GM19397 (cell line): ENCODE measurements around the gene SCART1.
"Not testable (repeated sequence)": the region's sequence is repeated elsewhere in the genome, so short reads cannot be mapped to it uniquely, and the experiment has no call there.

Experiments
- ATAC-seq: cut with Tn5 transposase; IDR thresholded peaks from one replicate; pipeline ENCODE4 v1.9.1; 2021; ENCODE audit warnings: mild to moderate bottlenecking, moderate library complexity; ENCODE audit not compliant: unreplicated experiment

The SCART1 gene

GRCh38 chr10:133469205-133469604 lies 15.5 kb downstream of the SCART1 start:
- ATAC-seq = not testable (repeated sequence)

DNA sequence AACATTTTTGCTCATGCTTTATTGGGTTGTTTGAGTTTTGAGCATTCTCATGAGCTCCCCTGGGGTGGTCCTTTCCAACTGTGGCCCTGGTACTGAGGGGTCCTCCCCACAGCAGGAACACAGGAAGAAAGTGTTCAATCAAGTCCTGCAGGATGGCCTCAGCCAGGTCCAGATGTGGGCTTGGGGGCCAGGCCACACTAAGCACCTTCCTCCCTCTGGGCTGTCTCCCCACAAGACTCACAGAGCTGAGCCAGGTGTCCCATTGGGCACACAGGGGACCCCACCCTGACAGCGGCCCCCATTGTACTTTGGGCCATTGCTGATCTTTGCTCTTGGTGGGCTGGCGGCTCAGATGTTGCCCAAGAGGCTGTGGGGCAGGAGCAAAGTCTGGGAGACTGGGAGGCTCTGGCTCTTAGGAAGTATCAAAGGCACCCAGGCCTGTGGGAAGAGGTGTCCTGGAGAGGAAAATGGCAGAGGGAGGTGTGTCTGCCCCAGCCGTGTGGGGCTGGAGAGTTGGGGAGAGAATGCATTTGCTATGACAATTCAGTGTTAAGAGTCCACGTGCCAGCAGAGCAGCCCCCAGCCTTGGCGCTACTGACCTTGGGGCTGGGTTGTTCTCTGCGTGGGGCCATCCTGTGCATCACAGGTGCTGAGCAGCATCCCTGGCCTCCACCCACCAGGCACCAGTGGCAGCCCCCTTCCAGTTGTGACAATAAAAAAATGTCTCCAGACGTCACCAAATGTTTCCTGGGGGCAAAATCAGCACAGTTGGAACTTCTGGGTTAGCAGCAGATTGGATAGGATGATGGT lies 17.8 kb downstream of the SCART1 start:
- ATAC-seq = no peak

DNA sequence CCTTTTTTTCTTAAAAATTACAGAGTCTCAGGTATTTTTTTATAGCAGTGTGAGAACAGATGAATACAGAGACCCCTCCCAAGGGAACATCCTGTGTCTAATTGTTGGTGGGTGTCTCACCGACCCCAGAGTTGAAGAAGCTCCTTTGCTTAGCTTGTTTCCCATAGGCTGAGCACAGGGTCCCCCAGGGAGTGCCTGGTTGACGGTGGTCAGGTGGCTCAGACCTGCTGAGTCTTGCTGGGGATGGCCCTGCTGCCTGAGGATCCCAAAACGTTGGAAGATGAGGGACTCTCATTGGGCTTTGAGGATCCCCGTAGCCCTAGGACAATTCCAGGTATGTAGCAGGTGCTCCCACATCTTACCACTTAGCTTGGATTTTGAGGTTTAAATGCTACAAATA lies 19.5 kb downstream of the SCART1 start:
- no peak for ATAC-seq

GRCh38 chr10:133474027-133474426 lies 20.3 kb downstream of the SCART1 start:
- no peak for ATAC-seq

DNA sequence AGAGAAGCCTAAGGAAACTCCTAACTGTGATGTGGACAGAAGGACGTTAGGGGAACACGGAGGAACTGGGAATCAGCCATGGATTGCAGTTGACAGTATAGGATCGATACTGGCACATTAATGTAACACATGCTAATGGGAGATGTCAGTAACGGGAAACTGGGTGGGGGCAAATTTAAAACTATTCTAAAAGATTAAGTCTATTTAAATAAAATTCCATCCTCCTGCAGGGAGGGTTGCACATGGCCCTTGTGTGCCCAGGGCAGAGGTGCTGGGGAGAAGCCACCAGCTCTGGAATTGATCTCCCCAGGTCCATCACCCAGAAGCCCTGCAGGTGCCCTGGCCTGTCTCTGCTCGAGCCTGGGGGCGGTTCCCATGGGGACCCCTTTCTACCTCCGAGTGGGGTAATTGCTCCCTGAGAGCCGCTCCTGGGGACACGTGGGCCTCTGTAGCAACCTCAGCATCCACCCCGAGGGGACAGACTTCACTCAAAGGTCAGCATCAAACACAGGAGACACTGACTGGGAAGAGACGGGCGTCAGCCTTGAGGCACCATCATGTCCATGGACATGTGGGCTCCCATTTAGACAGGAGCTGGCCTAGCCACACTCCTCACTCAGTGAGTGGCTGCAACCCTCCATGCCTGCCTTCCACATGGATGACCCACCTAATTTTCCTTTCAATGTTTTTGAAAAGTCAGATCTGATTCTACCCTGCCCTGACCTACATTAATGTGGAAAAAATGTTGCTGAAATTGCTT lies 21.1 kb downstream of the SCART1 start:
- no peak for ATAC-seq

- no peak for ATAC-seq
Observed at GRCh38 chr10:133475425-133475734, 21.6 kb downstream of the SCART1 start.

DNA sequence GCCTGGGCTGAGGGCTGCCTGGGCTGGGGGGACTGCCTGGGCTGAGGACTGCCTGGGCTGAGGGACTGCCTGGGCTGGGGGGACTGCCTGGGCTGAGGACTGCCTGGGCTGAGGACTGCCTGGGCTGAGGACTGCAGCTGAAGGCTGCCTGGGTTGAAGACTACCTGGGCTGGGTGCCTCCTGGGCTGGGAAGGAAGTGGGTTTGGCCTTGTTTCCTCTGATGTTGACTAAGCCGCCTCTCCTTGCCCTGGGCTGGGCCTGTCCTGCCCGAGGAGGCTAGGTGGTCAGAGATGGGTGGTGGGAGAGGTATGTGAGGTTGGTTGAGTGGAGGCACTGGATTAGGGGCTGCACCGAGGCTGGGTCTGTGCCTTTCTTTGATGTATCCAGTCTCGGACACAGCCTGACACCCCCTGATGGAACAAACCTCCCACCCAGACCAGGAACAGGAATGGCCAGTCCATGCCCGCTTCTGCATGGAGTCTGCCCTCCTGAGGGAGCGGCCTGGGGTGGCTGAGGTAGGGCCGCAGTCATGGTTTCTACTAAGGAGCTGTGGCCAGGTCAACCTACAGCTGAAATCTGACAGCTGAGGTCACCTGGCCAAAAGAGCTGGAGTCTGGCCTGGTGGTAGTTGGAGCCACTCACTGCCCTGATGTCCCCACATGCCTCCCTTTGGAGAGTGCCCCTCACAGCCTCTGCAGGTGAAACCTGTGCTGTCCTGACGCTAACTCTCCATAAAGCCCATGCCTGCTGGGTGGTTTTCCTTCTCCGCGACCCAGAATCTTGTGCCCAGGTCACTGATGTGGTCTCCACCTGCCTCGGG lies 22.3 kb downstream of the SCART1 start:
- ATAC-seq = no peak

DNA sequence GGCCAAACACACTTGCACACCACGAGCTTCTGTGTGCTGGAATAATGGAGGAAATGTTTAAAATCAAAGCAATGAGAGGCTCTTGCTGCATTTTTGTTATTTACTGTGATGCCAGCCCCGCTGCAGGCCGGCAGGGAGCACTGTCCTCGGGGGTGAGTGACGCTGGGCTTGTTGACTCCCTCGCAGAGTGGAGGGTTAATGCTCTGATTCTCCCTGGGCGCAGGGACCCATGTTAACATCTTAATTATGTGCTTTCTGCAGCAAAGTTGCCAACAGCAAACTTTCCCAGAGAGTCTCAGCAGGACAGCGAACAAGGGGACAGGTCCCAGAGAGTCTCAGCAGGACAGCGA lies 22.9 kb downstream of the SCART1 start:
- no peak for ATAC-seq

DNA sequence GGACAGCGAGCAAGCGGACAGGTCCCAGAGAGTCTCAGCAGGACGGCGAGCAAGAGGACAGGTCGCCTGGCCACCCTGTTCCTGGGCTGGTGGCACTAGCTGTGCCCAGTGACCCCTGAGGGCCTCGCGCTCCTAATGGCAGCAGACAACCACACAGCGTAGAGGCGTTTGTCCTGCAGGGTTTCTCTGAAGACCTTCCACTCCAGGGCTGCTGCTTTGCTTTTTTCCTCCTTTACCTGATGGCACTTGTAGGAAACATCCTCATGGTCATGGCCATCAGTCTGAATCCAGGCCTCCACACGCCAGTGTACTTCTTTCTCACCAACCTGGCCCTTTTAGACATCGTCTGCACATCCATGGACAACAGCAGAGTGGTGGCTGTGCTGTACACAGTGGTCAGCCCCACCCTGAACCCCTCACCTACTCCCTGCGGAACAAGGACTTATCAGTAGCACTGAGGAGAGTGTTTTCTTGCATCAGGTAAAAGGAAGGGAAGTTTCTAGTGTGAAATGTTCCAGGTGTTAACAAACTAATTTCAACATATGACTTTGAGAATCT lies 27.4 kb downstream of the SCART1 start:
- ATAC-seq = no peak

GRCh38 chr10:133481657-133482056 lies 27.9 kb downstream of the SCART1 start:
- ATAC-seq = no peak

GRCh38 chr10:133484818-133485217 lies 31.1 kb downstream of the SCART1 start:
- no peak for ATAC-seq

DNA sequence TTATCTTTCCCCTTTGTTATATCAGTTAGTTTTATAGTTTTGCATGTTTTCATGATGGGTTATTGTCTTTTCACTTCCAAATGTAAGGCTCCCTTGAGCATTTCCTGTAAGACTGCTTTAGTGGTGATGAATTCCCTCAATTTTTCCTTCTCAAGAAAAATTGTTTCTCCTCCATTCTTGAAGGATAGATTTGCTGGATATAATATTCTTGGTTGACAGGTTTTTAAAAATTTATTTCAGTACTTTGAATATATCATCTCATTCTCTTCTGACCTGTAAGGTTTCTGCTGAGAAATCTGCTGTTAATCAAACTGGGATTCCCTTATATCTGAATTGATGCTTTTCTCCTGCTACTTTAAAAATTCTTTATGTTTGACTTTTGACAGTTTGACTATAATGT lies 33.3 kb downstream of the SCART1 start:
- no peak for ATAC-seq

GRCh38 chr10:133488354-133488753 lies 34.6 kb downstream of the SCART1 start:
- ATAC-seq = no peak

DNA sequence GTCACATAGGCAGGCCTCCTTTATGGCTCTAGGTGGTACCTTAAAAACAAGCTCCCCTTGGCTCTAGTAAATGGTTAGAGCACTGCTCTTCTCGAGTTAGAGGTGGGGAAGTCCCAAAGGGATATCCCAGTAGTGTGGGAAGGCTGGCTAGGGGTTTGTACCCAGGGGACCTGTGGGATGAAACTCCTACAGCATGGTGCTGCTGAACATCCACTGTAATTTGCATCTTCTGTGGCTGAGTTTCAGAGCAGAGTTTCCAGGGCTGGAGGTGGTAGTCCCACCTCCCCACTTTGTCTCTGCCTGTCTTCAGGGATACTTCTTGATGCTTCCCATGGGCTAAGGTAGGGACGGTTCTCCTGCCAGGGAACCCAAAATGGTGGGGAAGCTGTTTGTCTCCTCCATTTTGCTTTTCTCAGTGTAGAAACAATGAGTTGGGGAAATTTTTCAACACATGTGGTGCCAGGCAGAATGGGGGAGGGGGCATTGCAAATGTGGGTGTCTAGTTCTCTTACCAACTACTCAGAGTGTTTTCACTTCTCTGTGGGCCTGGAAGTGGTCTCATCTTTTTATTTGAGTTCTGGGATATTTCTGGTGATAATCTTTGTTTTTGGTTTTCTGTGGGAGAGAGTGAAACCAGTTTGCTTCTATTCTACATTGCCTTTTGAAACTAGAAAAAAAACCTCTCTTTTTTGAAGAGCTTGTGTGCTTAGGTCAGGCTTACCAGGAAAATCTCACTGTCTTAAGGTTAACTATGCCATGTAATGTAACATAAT lies 36.3 kb downstream of the SCART1 start:
- ATAC-seq = no peak

- not testable (repeated sequence) for ATAC-seq
Observed at GRCh38 chr10:133493562-133493961, 39.8 kb downstream of the SCART1 start.

DNA sequence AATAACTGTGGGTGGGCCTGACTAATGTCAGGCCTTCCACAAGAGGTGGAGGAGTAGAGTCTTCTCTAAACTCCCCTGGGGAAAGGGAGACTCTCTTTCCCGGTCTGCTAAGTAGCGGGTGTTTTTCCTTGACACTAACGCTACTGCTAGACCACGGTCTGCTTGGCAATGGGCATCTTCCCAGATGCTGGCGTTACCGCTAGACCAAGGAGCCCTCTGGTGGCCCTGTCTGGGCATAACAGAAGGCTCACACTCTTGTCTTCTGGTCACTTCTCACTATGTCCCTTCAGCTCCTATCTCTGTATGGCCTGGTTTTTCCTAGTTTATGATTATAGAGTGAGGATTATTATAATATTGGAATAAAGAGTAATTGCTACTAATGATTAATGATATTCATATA lies 43.6 kb downstream of the SCART1 start:
- not testable (repeated sequence) for ATAC-seq

- ATAC-seq = not testable (repeated sequence)
Observed at GRCh38 chr10:133499176-133499575, 45.4 kb downstream of the SCART1 start.

DNA sequence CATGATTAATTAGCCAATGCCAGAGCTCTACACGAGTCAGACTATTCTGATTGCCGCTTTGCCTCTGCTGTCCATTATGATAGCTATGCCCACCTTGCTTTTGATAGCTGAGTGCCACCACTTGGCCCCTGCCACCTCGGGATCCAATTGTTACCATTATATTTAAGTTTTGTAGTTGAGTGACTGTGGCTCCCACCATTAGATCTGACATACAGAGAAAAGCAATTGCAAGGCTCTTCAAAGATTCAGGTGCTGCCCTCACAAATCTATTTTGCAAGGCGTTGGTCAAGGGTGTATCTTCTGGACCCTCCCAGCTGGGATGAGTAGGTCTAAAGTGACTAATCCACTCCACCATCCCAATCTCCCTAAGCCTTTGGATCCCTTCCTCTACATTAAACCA lies 47.2 kb downstream of the SCART1 start:
- not testable (repeated sequence) for ATAC-seq

- no peak for ATAC-seq
Observed at GRCh38 chr10:133509700-133510099, 56.0 kb downstream of the SCART1 start.

DNA sequence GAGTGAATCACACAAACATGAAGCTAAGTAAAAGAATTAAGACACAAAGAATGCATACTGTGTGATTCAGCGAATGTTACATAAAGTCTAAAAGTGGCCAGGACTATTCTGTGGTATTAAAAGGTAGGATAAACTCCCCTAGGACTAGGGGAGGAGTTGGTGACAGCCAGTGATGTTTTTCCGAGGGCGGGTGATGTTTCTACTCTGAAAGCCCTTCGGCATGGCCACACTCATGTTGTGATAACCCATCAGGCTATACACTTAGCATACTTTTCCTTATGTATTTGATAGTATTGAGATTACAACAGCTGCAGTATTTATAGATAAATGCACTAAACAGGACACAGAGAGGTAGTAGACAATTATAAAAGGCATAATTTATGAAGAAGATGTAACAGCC lies 57.7 kb downstream of the SCART1 start:
- ATAC-seq = no peak
